Caco-2 (cell line): ENCODE data around the gene SEMA3A. TPM values are rescaled to one million over a fixed set of nuclear protein-coding genes. Genes with fewer than 3 reads are reported as not detected.

Experiments used
- BruUV-seq: library from RNA; stranded (reverse); fragments of 400-500 nt; replicated peaks from 2 replicates; lab custom pipeline; 2021; lab: Mats Ljungman, UMichigan
- CTCF ChIA-PET: fragments of 300-600 bp; sonication (Branson Sonifier 250); formaldehyde crosslinking; loops from one replicate; lab custom pipeline; 2022; ENCODE audit warnings: antibody characterized with exemption; lab: Charles Lee
- POLR2A ChIA-PET: fragments of 300-600 bp; sonication (Branson Sonifier 250); formaldehyde crosslinking; loops from one replicate; lab custom pipeline; 2022; ENCODE audit warnings: antibody characterized with exemption; lab: Charles Lee
- DNase-seq, 2 experiments: peaks; one replicate each; pipeline versions ENCODE4 v3.0.0 to v3.0.0-alpha.2; 2020 to 2022
- H3K27me3 ChIP-seq: replicated peaks from 2 replicates; pipeline ENCODE4 v1.6.0; 2011; ENCODE audit warnings: low read length; ENCODE audit not compliant: control insufficient read depth, insufficient read depth
- H3K36me3 ChIP-seq: 2 replicates; pipeline ENCODE4 v1.5.1; 2011; ENCODE audit warnings: low read length; ENCODE audit not compliant: control insufficient read depth, insufficient read depth
- H3K4me1 ChIP-seq: fragments of 250-450 bp; sonication (Bioruptor Pico); 2 replicates; pipeline ENCODE4 v1.5.1; 2020; ENCODE audit warnings: mild to moderate bottlenecking
- H3K4me3 ChIP-seq: 2 replicates; pipeline ENCODE4 v1.5.1; 2011; ENCODE audit warnings: low read depth, mild to moderate bottlenecking, control low read depth, low read length
- H3K9me3 ChIP-seq: fragments of 250-450 bp; sonication (Bioruptor Pico); 2 replicates; pipeline ENCODE4 v1.5.1; 2020; ENCODE audit warnings: mild to moderate bottlenecking, moderate library complexity
- H3K27ac Mint-ChIP-seq: one replicate; pipeline ENCODE4 v1.8.0; 2022; ENCODE audit warnings: mixed read lengths; ENCODE audit not compliant: unreplicated experiment
- H3K27me3 Mint-ChIP-seq: one replicate; pipeline ENCODE4 v1.8.0; 2022; ENCODE audit warnings: mixed read lengths; ENCODE audit not compliant: insufficient read depth, unreplicated experiment
- H3K36me3 Mint-ChIP-seq: one replicate; pipeline ENCODE4 v1.8.0; 2022; ENCODE audit warnings: mild to moderate bottlenecking, mixed read lengths; ENCODE audit not compliant: insufficient read depth, unreplicated experiment
- H3K4me1 Mint-ChIP-seq: one replicate; pipeline ENCODE4 v1.8.0; 2022; ENCODE audit warnings: low read depth, mixed read lengths; ENCODE audit not compliant: unreplicated experiment
- H3K4me3 Mint-ChIP-seq: one replicate; pipeline ENCODE4 v1.8.0; 2022; ENCODE audit warnings: mild to moderate bottlenecking, moderate library complexity, mixed read lengths; ENCODE audit not compliant: unreplicated experiment
- H3K9me3 Mint-ChIP-seq: one replicate; pipeline ENCODE4 v1.8.0; 2022; ENCODE audit warnings: mixed read lengths; ENCODE audit not compliant: unreplicated experiment
- intact Hi-C: fragments of 100-400 bp; cut with micrococcal nuclease; formaldehyde crosslinking; loops from one replicate; pipeline ENCODE4 v1.10.0; 2022; ENCODE audit not compliant: unreplicated experiment
- total RNA-seq: library from RNA; stranded (reverse); gene quantifications from 2 replicates; pipeline ENCODE4 v1.2.3, GENCODE V29; 2022
- TF ChIP-seq, protein P1 (sequence below), 2 experiments: fragments of 200-600 bp in 1 of 2; IDR thresholded peaks; 1 replicate in 1 of 2; 2 replicates in 1 of 2; pipeline versions ENCODE4 v1.5.1 to v1.8.0; 2011 to 2022; ENCODE audit warnings: antibody characterized with exemption in 1 of 2, control low read depth in 1 of 2, inconsistent platforms in 1 of 2, low read depth in 1 of 2, low read length in 1 of 2, mild to moderate bottlenecking in 1 of 2, moderate library complexity in 1 of 2; ENCODE audit not compliant: insufficient read depth in 1 of 2, severe bottlenecking in 1 of 2, unreplicated experiment in 1 of 2

The SEMA3A gene
- total RNA-seq, 1 experiment from 2014 or later = 55.1 TPM

DNA sequence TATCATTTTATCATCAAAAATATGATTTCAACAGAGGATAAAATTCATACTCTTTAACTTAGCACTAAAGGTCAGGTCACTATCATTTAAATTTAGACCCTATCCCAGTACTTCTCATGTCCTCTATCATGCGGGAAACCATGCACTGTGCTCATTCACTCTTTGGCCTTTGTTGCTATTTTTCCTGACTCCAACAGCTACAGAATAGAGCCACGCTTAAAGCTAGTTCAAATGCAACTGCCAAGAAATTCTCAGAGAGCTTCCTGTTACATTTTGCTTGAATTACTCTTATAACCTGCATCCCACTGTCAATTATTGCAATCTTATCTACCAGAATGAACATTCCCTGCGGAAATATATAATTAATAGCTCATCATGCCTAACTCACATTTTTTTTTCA lies 58.3 kb downstream of the SEMA3A start:
- H3K27me3 ChIP-seq = no peaks in the 10 kb centered on the region
- BruUV-seq = no TSS peak
- ChIA-PET POLR2A (no interaction called here), CTCF (interaction anchor here (0.6 kb wide), 1 partner anchor 13 kb away, joined by 3 read pairs; no protein-coding TSS in a partner anchor)
- H3K36me3 ChIP-seq = no peaks in the 10 kb centered on the region
- TF ChIP-seq, protein P1, sequence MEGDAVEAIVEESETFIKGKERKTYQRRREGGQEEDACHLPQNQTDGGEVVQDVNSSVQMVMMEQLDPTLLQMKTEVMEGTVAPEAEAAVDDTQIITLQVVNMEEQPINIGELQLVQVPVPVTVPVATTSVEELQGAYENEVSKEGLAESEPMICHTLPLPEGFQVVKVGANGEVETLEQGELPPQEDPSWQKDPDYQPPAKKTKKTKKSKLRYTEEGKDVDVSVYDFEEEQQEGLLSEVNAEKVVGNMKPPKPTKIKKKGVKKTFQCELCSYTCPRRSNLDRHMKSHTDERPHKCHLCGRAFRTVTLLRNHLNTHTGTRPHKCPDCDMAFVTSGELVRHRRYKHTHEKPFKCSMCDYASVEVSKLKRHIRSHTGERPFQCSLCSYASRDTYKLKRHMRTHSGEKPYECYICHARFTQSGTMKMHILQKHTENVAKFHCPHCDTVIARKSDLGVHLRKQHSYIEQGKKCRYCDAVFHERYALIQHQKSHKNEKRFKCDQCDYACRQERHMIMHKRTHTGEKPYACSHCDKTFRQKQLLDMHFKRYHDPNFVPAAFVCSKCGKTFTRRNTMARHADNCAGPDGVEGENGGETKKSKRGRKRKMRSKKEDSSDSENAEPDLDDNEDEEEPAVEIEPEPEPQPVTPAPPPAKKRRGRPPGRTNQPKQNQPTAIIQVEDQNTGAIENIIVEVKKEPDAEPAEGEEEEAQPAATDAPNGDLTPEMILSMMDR (IDR thresholded peaks at IDR 0.05; ENCODE audit: insufficient read depth in 1 of 2, low read depth in 1 of 2, low read length in 1 of 2, severe bottlenecking in 1 of 2, unreplicated experiment in 1 of 2) = no peak
- Mint-ChIP-seq H3K27ac (no peak overlapping the region), H3K9me3 (peaks cover 3% of the 10 kb centered on the region), H3K36me3 (peaks cover 27% of the 10 kb centered on the region), H3K4me3 (no peak overlapping the region), H3K27me3 (no peaks in the 10 kb centered on the region), H3K4me1 (peaks cover 5% of the 10 kb centered on the region)
- no peaks in the 10 kb centered on the region for H3K9me3 ChIP-seq
- H3K4me1 ChIP-seq = peaks cover 6% of the 10 kb centered on the region; the same call in 1 of the 2 replicates
- intact Hi-C loops = no loop called here
- no peak for DNase-seq
- no peak overlapping the region for H3K4me3 ChIP-seq

DNA sequence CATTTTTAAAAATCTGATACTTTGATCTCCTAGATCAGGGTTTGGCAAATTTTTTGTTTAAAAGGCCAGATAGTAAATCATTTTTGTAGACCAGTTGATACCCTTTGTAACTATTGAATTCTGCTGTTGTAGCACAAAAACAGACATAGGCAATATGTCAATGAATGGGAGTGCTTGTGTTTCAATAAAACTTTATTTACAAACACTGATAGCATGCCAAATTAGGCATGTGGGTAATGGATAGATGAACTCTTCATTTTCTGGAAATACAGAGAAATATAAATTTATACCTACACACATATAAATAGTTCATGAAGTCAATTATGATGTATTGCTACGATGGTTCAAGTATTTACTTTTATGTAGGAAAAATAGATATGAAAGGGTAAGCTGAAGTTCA lies 60.4 kb downstream of the SEMA3A start:
- no peaks in the 10 kb centered on the region for H3K27me3 Mint-ChIP-seq
- H3K4me3 ChIP-seq = no peak overlapping the region
- no TSS peak for BruUV-seq
- H3K36me3 Mint-ChIP-seq = peaks cover 22% of the 10 kb centered on the region
- POLR2A ChIA-PET = no interaction called here
- intact Hi-C loops = no loop called here
- no peaks in the 10 kb centered on the region for H3K9me3 ChIP-seq
- no peaks in the 10 kb centered on the region for H3K9me3 Mint-ChIP-seq
- H3K4me1 ChIP-seq = no peaks in the 10 kb centered on the region; the same call in 1 of the 2 replicates
- CTCF ChIA-PET = no interaction called here
- H3K4me3 Mint-ChIP-seq = no peak overlapping the region
- no peak for DNase-seq
- peaks cover 3% of the 10 kb centered on the region for H3K4me1 Mint-ChIP-seq
- H3K36me3 ChIP-seq = no peaks in the 10 kb centered on the region
- no peaks in the 10 kb centered on the region for H3K27me3 ChIP-seq
- TF ChIP-seq, protein P1 (IDR thresholded peaks at IDR 0.05; ENCODE audit: insufficient read depth in 1 of 2, low read depth in 1 of 2, low read length in 1 of 2, severe bottlenecking in 1 of 2, unreplicated experiment in 1 of 2) = no peak
- no peak overlapping the region for H3K27ac Mint-ChIP-seq

GRCh38 chr7:84125654-84126053 lies 68.9 kb downstream of the SEMA3A start:
- BruUV-seq = no TSS peak
- Mint-ChIP-seq H3K27ac (no peak overlapping the region), H3K36me3 (peaks cover 33% of the 10 kb centered on the region), H3K27me3 (no peaks in the 10 kb centered on the region), H3K4me3 (no peak overlapping the region), H3K9me3 (no peaks in the 10 kb centered on the region), H3K4me1 (peaks cover 15% of the 10 kb centered on the region)
- intact Hi-C loops = no loop called here
- Histone ChIP-seq H3K27me3 (no peaks in the 10 kb centered on the region), H3K9me3 (no peaks in the 10 kb centered on the region), H3K4me1 (peaks cover 9% of the 10 kb centered on the region), H3K4me3 (no peak overlapping the region), H3K36me3 (no peaks in the 10 kb centered on the region)
- no peak for DNase-seq
- TF ChIP-seq, protein P1 (IDR thresholded peaks at IDR 0.05; ENCODE audit: insufficient read depth in 1 of 2, low read depth in 1 of 2, low read length in 1 of 2, severe bottlenecking in 1 of 2, unreplicated experiment in 1 of 2) = no peak
- ChIA-PET CTCF (no interaction called here), POLR2A (no interaction called here)
